ENCODE results near the gene SPRYD3.
"Not testable (repeated sequence)": the region's sequence is repeated elsewhere in the genome, so short reads cannot be mapped to it uniquely, and the experiment has no call there.

The SPRYD3 gene

DNA sequence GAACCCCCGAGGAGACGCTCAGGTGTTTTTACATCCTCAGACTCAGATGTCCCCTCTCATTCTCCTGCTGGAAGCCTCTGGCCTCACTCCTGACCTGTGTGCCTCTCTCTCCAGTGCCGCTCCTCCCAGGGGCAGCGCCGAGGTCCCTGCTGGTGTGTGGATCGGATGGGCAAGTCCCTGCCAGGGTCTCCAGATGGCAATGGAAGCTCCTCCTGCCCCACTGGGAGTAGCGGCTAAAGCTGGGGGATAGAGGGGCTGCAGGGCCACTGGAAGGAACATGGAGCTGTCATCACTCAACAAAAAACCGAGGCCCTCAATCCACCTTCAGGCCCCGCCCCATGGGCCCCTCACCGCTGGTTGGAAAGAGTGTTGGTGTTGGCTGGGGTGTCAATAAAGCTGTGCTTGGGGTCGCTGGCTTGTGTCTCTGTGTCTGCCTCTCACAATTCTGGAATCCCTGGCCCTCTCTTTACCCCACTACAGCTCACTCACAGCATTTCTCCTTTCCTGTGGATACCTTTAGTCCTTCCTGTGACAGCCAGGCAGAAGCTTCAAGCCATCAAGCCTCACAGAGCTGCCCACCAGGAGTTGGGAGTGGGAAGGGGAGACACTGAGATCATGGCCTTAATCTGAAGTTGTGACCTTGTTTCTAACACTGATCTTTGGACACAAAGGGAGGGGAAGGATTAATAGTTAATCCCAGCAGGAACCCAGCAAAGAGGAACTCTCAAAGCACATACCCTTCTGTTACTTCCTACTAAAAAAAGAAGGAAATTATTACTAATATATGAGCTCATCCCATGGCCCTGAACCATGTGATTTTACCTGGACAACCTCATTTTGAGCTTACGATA is 23.0 kb upstream of the SPRYD3 start:
- DNase-seq = no peak

DNA sequence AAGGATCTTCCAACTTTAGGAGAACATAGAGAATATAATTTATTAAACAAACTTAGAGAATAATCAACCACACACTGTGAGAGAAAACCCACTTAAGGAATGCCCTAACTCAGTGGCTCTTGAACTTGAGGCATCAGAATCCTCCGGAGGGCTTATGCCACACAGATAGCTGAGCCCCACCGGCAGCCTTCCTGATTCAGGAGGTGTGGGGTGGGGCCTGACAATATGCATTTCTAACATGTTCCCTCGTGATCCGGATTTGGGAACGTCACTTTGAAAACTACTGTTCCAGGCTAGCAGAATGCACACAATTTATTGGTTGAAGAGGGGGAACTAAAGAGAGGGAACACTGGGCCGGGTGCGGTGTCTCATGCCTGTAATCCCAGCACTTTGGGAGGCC is 22.1 kb upstream of the SPRYD3 start:
- DNase-seq = no peak

DNA sequence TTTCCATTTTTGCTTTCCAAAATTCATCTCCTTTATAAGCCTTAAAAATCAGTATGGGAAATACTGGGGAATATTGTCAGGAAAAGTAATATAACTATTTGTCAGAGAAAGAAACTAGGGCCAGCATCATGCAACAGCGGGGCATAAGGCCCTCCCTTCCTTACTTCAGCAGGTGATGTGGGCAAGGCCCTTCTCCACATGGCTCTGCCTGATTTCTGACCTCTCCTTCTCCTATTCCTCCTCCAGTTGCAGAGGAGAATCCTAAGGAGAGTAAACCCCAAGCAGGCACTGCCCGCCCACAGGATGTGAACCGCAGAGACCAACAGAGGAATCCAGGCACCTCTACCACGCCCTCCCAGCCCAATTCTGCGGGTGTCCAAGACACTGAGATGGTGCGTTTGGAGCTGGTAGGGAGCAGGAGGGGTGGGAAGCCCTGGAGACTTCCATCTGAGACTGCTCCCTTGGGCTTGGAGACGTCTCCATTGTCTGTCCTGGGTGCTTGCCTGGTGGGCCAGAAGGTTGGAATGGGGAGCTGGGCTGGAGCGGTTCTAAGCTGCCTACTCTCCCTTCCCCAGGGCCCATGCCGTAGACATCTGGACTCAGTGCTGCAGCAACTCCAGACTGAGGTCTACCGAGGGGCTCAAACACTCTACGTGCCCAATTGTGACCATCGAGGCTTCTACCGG is 21.4 kb upstream of the SPRYD3 start:
- DNase-seq = no peak

GRCh38 chr12:53099071-53099882 is 20.1 kb upstream of the SPRYD3 start:
- DNase-seq = peak; percentile 44

- DNase-seq = no peak
Observed at GRCh38 chr12:53098354-53098981, 19.3 kb upstream of the SPRYD3 start.

GRCh38 chr12:53097564-53098353 is 18.6 kb upstream of the SPRYD3 start, which contains the start of gene IGFBP6:
TSS of gene IGFBP6 (plus strand) at chr12:53097667. CDS start at chr12:53097718, 51 bp downstream.
- DNase-seq = peak; percentile 11

DNA sequence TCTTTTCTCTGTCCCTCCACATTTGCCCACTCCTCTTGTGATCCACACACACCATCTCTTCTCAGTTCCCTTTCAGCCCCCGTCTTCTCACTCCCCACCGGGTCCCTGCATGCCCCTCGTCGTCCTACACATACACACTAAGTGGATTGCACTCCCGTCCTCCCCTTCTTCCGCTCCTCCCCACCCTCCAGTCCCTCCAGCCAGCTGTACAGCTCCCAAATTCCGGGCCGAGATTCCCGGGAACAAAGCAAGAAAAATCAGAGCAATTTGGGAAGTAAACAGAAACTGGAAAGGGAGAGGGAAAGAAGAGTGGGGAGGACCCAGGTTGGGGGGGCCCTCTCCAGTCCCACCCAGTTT is 18.0 kb upstream of the SPRYD3 start:
- no peak for DNase-seq

DNA sequence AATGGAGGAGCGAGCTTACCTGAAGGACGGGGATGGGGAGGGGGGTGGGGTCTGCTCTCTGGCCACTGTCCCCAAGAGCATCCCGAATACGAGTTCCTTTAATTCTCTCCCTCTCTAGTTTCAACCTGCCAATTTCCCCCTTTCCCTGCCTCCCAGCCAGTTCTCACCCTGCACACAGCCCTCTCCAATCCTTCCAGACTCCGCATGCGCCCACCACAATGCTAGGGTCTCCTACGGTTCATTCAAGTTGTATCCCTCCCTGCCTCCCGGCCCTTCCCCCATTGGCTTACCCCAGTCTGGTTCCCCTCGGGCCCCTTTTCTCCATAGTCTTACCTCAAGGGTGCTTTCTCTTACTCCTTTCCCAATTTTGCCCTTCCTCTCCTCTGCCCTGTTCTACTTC is 17.6 kb upstream of the SPRYD3 start:
- DNase-seq = no peak

DNA sequence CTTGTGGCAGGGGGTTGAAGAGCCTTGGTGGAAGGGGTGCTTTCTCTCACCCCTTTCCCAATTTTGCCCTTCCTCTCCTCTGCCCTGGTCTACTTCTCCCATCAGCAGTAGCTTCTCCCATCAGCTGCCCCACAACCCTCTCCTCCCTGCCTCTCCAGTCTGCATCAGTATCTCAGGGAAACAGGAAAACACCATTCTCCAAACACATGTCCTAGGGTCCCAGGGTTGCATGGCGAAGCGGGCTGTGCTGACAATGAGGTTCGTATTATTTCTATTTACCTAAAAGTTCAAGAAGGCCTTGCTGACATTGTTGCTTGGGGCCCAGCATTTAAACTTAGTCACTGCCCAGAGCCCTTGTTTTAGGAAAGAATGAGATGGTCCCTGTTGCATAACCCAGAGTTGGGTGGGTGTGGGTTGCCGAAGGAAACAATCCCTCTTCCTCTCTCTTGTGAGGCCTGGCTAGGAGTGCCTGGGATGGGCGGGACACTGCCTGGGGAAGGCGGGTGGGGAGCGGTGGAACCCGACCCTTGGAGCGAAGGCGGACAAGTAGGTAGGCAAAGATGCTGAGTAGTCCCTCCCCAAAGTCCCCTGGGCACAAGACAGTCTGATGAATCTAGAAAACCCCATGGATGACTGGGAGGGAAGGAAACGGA is 17.0 kb upstream of the SPRYD3 start:
- DNase-seq = no peak

- not testable (repeated sequence) for DNase-seq
Observed at GRCh38 chr12:53095596-53095895, 16.4 kb upstream of the SPRYD3 start.

DNA sequence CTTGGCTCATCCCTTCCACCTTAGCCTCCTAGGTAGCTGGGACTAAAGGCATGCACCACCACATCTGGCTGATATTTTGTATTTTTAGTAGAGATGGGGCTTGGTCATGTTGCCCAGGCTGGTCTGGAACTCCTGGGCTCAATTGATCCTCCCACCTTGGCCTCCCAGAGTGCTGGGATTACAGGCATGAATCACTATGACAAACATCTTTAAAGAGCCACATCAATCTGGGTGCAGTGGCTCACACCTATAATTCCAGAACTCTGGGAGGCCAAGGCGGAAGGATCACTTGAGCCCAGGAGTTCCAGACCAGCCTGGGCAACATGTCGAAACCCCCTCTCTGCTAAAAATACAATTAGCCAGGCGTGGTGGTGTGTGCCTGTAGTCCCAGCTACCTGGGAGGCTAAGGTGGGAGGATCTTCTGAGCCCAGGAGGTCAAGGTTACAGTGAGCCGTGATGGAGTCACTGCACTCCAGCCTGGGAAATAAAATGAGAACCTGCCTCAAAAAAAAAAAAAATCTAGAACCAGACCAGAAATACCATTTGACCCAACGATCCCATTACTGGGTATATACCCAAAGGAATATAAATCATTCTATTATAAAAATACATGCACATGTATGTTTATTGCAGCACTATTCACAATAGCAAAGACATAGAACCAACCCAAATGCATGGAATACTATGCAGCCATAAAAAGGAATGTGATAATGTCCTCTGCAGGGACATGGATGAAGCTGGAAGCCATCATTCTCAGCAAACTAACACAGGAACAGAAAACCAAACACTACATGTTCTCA is 15.8 kb upstream of the SPRYD3 start:
- DNase-seq = not testable (repeated sequence)

GRCh38 chr12:53094394-53094787 is 15.2 kb upstream of the SPRYD3 start:
- DNase-seq = no peak

DNA sequence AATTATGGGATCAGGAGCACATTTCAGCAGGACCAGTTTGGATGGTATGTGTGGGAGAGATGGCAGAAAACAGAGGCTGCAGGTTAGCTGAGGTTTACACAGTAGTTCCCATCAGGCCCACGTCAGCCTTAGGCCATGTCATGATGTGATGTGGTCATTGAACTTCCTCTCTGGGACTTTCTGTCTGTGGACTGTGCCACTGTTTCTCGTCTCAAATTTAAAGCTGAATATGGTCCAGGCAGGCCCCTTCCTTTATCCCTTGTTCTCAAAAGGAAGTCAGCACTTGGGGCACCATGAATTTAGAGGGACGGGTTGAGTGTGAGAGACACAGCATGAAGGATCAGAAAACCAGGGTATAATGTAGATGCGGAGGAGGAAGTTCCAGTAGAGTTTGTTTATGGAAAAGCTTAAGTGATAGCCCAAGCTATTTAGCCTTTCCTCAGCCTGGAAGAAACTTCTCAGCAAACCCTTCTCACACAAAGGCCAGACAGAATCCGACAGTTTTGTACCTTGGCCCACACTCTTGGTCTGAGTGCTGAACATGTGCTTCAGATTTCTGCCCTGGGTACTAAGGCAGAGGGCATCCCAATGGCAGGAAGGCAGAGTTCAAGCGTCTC is 14.7 kb upstream of the SPRYD3 start:
- no peak for DNase-seq

GRCh38 chr12:53091756-53092155 is 12.6 kb upstream of the SPRYD3 start:
- DNase-seq = no peak

DNA sequence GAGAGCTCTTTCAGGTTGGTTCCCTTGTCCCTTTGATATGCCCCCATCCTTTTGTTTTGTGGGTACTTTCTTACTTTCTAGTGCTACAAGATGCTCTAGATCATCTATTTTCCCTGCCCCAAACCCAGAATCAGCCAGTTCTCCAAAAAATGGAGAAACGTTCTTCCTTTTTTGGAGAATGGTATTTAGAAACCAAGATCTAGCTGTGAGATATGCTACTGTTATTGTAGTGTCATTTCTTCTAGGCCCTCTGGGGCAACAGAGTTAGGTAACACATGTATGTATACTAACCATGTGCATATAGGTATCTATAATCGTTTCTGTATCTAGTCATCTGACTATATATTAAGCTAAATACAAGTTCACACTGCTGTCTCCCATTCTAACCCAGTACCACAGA is 11.4 kb upstream of the SPRYD3 start:
- DNase-seq = no peak

DNA sequence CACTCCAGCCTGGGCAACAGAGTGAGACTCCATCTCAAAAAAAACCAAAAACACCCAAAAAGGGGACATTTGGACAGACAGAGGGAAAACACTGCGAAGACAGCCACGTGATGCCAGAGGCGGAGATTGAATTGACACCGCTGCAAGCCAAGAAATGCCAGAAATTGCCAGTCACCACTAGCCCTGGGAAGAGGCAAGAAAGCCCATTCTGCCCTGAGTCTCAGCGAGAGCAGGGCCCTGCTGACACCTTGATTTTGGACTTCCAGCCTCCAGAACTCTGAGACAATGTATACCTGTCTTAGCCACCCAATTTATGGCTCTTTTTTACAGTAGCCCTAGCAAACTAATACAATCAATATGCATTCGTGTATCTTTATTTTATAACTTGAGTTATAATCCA is 10.9 kb upstream of the SPRYD3 start:
- DNase-seq = no peak

- DNase-seq = no peak
Observed at GRCh38 chr12:53086361-53086760, 7.2 kb upstream of the SPRYD3 start.

- no peak for DNase-seq
Observed at GRCh38 chr12:53082637-53083175, 3.5 kb upstream of the SPRYD3 start.

DNA sequence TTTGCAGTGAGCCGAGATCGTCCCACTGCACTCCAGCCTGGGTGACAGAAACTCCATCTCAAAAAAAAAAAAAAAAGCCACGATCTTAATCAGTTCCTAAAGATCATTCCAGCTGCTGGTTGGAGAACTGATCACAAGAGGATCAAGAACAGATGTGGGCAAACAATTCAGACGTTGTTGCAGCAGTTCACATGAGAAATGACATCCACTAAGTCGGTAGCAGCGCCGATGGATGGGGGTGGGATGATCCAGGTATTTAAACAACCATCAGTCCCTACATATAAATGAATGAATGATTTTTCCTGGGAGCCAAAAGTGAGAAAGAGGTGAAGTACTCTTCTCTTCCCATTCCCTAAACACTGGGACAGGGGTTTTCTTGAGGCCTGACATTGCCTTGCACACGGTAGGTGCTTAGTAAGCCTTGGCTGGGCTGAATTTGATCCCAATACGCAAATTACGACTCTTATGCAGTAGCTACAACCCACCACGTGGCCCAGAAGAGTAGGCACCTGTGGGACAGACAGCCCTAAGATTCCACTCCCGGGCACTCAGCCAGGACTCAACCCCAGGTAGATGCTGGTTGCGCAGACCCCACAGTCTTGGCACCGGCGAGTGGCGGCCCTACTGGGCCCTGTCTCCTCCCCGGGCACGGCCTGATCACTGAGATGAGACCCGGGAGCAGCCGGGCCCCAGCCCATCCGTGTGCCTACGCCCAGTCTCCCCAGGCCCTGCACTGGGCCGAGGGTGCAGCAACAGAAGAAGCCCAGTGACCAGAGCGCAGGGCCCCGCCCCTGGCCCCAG is 565 bp downstream of the SPRYD3 start:
- no peak for DNase-seq

All from NCI-H1694 treated with DMSO at 0.1 percent for 48 hours (cell line).